Gastrocnemius medialis (tissue), 4 donors: ENCODE measurements around the gene TMEM89. TPM values are rescaled to one million over a fixed set of nuclear protein-coding genes. Genes with fewer than 3 reads are reported as not detected.

Experiments used
- ATAC-seq, 2 donors: fragments of 150-250 bp; one replicate each; pipeline ENCODE4 v1.9.1; 2016
- DNase-seq, 2 donors: peaks; one replicate each; pipeline ENCODE4 v3.0.0-alpha.2; 2019
- H3K27ac ChIP-seq, 4 donors: fragments of 200-600 bp; sonication (generic); 1 replicate in 1 of 4; 2 replicates in 3 of 4; pipeline ENCODE4 v1.5.1; 2016 to 2018; ENCODE audit warnings: mild to moderate bottlenecking in 2 of 4, moderate library complexity in 1 of 4
- H3K27me3 ChIP-seq, 3 donors: fragments of 200-600 bp; sonication (generic) in 2 of 3; 1 replicate in 1 of 3; 2 replicates in 2 of 3; pipeline versions ENCODE4 v1.5.1 to v1.6.0; 2016 to 2019; ENCODE audit warnings: mild to moderate bottlenecking in 1 of 3, moderate library complexity in 1 of 3
- H3K36me3 ChIP-seq, 2 donors: fragments of 200-600 bp; sonication (generic) in 1 of 2; one replicate each; pipeline ENCODE4 v1.5.1; 2017 to 2018
- H3K4me1 ChIP-seq, 2 donors: fragments of 200-600 bp; sonication (generic) in 1 of 2; one replicate each; pipeline ENCODE4 v1.5.1; 2016 to 2017; ENCODE audit warnings: mild to moderate bottlenecking in 2 of 2
- H3K4me3 ChIP-seq, 4 donors: fragments of 200-600 bp; sonication (generic) in 3 of 4; 1 replicate in 1 of 4; 2 replicates in 3 of 4; pipeline ENCODE4 v1.5.1; 2016 to 2019; ENCODE audit warnings: mild to moderate bottlenecking in 2 of 4
- H3K9me3 ChIP-seq, 3 donors: fragments of 200-600 bp; sonication (generic) in 2 of 3; 1 replicate in 1 of 3; 2 replicates in 2 of 3; pipeline ENCODE4 v1.5.1; 2016 to 2019
- CTCF ChIP-seq, 5 experiments: fragments of 450-650 bp in 3 of 5; fragments of 200-600 bp in 2 of 5; sonication (generic) in 2 of 5; IDR thresholded peaks in 4 of 5; conservative IDR thresholded peaks in 1 of 5; 1 replicate in 4 of 5; 2 replicates in 1 of 5; pipeline ENCODE4 v1.5.1; 2016 to 2019; ENCODE audit warnings: antibody characterized with exemption in 5 of 5, mild to moderate bottlenecking in 3 of 5, moderate library complexity in 3 of 5
- POLR2A ChIP-seq, 2 donors: fragments of 450-650 bp; IDR thresholded peaks; one replicate each; pipeline ENCODE4 v1.6.1; 2017; ENCODE audit warnings: antibody characterized with exemption in 2 of 2, mild to moderate bottlenecking in 2 of 2, moderate library complexity in 2 of 2
- in situ Hi-C, 4 donors: fragments of 200-750 bp; cut with MboI; loops; one replicate each; pipeline versions ENCODE4 v1.15.0 to v1.8.0; 2017; ENCODE audit warnings: low sequenced_read_pairs in 4 of 4
- intact Hi-C: fragments of 100-400 bp; cut with DNase I; formaldehyde crosslinking; loops from one replicate; pipeline ENCODE4 v1.15.1; 2023; ENCODE audit warnings: low total_unique reads
- total RNA-seq, 4 donors: library from RNA; depleted of rRNA; stranded (reverse); fragments of >200 nt; gene quantifications; one replicate each; pipeline versions ENCODE4 v1.1.0 to v1.2.3, GENCODE V29; 2016

Gene TMEM89
- total RNA-seq = not detected

GRCh38 chr3:48621461-48621869 is at the start of gene TMEM89:
Gene TMEM89, minus strand, starts transcription at chr3:48621769. Its CDS starts 13 bp downstream, at chr3:48621756.
- DNase-seq (no peak), ATAC-seq (no peak)
- Histone ChIP-seq H3K27me3 (no peaks in the 10 kb centered on the region), H3K9me3 (no peaks in the 10 kb centered on the region), H3K4me1 (no peaks in the 10 kb centered on the region), H3K4me3 (no peak within 1 kb of the TSS), H3K36me3 (peaks cover 0 to 8% of the 10 kb centered on the region in 2 donors), H3K27ac (no peak within 1 kb of the TSS)
- in situ Hi-C loops = no loop called here
- no peak for TF ChIP-seq POLR2A (IDR thresholded peaks at IDR 0.05)
- intact Hi-C loops = no loop called here

- Histone ChIP-seq H3K4me3 (no peak overlapping the region), H3K27me3 (peaks cover 26 to 35% (median 35%) of the 10 kb centered on the region in 3 donors), H3K36me3 (no peaks in the 10 kb centered on the region), H3K9me3 (no peaks in the 10 kb centered on the region), H3K4me1 (peaks cover 5 to 21% of the 10 kb centered on the region in 2 donors), H3K27ac (no peak overlapping the region)
- intact Hi-C loops = no loop called here
- TF ChIP-seq CTCF (IDR thresholded peaks at IDR 0.05 in 4 of 5, conservative IDR thresholded peaks at IDR 0.05 in 1 of 5) (no peak), POLR2A (IDR thresholded peaks at IDR 0.05) (no peak)
- ATAC-seq = no peak
- DNase-seq = no peak
- in situ Hi-C loops = no loop called here
These were observed 43.4 kb upstream of the TMEM89 start for GRCh38 chr3:48664929-48665328.

- ATAC-seq (no peak), DNase-seq (no peak)
- no peaks in the 10 kb centered on the region for H3K36me3 ChIP-seq
- H3K4me3 ChIP-seq = peak overlapping the region in 1 of 4 donors; percentile 42
- TF ChIP-seq POLR2A (IDR thresholded peaks at IDR 0.05) (no peak), CTCF (IDR thresholded peaks at IDR 0.05 in 4 of 5, conservative IDR thresholded peaks at IDR 0.05 in 1 of 5) (no peak)
- intact Hi-C loops = no loop called here
- H3K9me3 ChIP-seq = no peaks in the 10 kb centered on the region
- H3K27ac ChIP-seq = no peak overlapping the region
- peaks cover 26 to 35% (median 35%) of the 10 kb centered on the region in 3 donors for H3K27me3 ChIP-seq
- H3K4me1 ChIP-seq = peaks cover 5 to 21% of the 10 kb centered on the region in 2 donors
- in situ Hi-C loops = no loop called here
These were observed 42.7 kb upstream of the TMEM89 start for GRCh38 chr3:48664313-48664644.

- intact Hi-C loops = no loop called here
- peaks cover 26 to 35% (median 35%) of the 10 kb centered on the region in 3 donors for H3K27me3 ChIP-seq
- no peaks in the 10 kb centered on the region for H3K36me3 ChIP-seq
- peak overlapping the region; percentile 41 to 61 (median 42) for H3K4me3 ChIP-seq
- ATAC-seq = peak; percentile 58 to 70
- DNase-seq = peak; percentile 32 to 69
- in situ Hi-C loops = no loop called here
- no peak for TF ChIP-seq POLR2A (IDR thresholded peaks at IDR 0.05)
- peak in 4 of 5 experiments; percentile 13 to 47 (median 32) for TF ChIP-seq CTCF (IDR thresholded peaks at IDR 0.05 in 4 of 5, conservative IDR thresholded peaks at IDR 0.05 in 1 of 5)
- no peaks in the 10 kb centered on the region for H3K9me3 ChIP-seq
- peaks cover 5 to 21% of the 10 kb centered on the region in 2 donors for H3K4me1 ChIP-seq
- H3K27ac ChIP-seq = peak overlapping the region in 2 of 4 donors; percentile 27 to 28
These were observed 42.1 kb upstream of the TMEM89 start for GRCh38 chr3:48663489-48664312.

GRCh38 chr3:48662753-48663488 is 41.4 kb upstream of the TMEM89 start, which contains the start of gene CELSR3:
Gene CELSR3, minus strand, starts transcription at chr3:48662886. Its CDS starts 252 bp downstream, at chr3:48662634.
- H3K4me1 ChIP-seq = peaks cover 5 to 21% of the 10 kb centered on the region in 2 donors
- no peaks in the 10 kb centered on the region for H3K9me3 ChIP-seq
- DNase-seq (no peak), ATAC-seq (peak in 1 of 2 donors; percentile 30)
- in situ Hi-C loops (no loop called here), intact Hi-C loops (no loop called here)
- H3K4me3 ChIP-seq = peak within 1 kb of the TSS; percentile 41 to 61 (median 42)
- peaks cover 26 to 35% (median 35%) of the 10 kb centered on the region in 3 donors for H3K27me3 ChIP-seq
- no peaks in the 10 kb centered on the region for H3K36me3 ChIP-seq
- TF ChIP-seq POLR2A (IDR thresholded peaks at IDR 0.05) (no peak), CTCF (IDR thresholded peaks at IDR 0.05 in 4 of 5, conservative IDR thresholded peaks at IDR 0.05 in 1 of 5) (no peak)
- peak within 1 kb of the TSS in 2 of 4 donors; percentile 27 to 28 for H3K27ac ChIP-seq
